Liver (tissue), 9 donors: ENCODE data around the gene ZNF418. TPM values are rescaled to one million over a fixed set of nuclear protein-coding genes. Genes with fewer than 3 reads are reported as not detected.
A peak's percentile ranks its signal among the peaks of the same experiment; 100 is the strongest.
"Not testable (repeated sequence)": the region's sequence is repeated elsewhere in the genome, so short reads cannot be mapped to it uniquely, and the experiment has no call there.

Experiments used
- DNase-seq: peaks from one replicate; pipeline ENCODE4 v3.0.0-alpha.2; 2017; ENCODE audit warnings: low spot score
- H3K27ac ChIP-seq, 2 donors: one replicate each; pipeline ENCODE4 v1.7.0; 2013; ENCODE audit warnings: inconsistent platforms in 2 of 2, low read length in 2 of 2, control low read depth in 1 of 2, low read depth in 1 of 2, mild to moderate bottlenecking in 1 of 2
- H3K27me3 ChIP-seq, 4 donors: one replicate each; pipeline versions ENCODE4 v1.6.1 to v1.7.0; 2013; ENCODE audit warnings: low read length in 3 of 4, inconsistent platforms in 1 of 4, mild to moderate bottlenecking in 1 of 4, moderate library complexity in 1 of 4; ENCODE audit not compliant: control insufficient read depth in 4 of 4, insufficient read depth in 4 of 4
- H3K36me3 ChIP-seq, 4 donors: one replicate each; pipeline versions ENCODE4 v1.6.1 to v1.7.0; 2013; ENCODE audit warnings: low read length in 3 of 4, mild to moderate bottlenecking in 3 of 4, low read depth in 1 of 4, moderate library complexity in 1 of 4; ENCODE audit not compliant: control insufficient read depth in 4 of 4, insufficient read depth in 3 of 4
- H3K4me1 ChIP-seq, 4 donors: one replicate each; pipeline versions ENCODE4 v1.6.1 to v1.7.0; 2013; ENCODE audit warnings: low read length in 3 of 4, mild to moderate bottlenecking in 3 of 4, moderate library complexity in 1 of 4; ENCODE audit not compliant: control insufficient read depth in 4 of 4, insufficient read depth in 4 of 4
- H3K4me3 ChIP-seq, 3 donors: one replicate each; pipeline versions ENCODE4 v1.6.1 to v1.7.0; 2013; ENCODE audit warnings: low read length in 3 of 3, control low read depth in 1 of 3, low read depth in 1 of 3, mild to moderate bottlenecking in 1 of 3
- H3K9ac ChIP-seq, 2 donors: one replicate each; pipeline ENCODE4 v1.7.0; 2013; ENCODE audit warnings: low read length in 2 of 2, mild to moderate bottlenecking in 2 of 2, moderate library complexity in 2 of 2, control low read depth in 1 of 2, low read depth in 1 of 2
- H3K9me3 ChIP-seq, 4 donors: one replicate each; pipeline versions ENCODE4 v1.6.1 to v1.7.0; 2013; ENCODE audit warnings: low read length in 3 of 4; ENCODE audit not compliant: control insufficient read depth in 4 of 4
- EGR1 ChIP-seq, 2 donors: IDR thresholded peaks; 2 replicates each; pipeline ENCODE4 v1.6.1; 2016 to 2018; ENCODE audit warnings: antibody characterized with exemption in 2 of 2, low read depth in 2 of 2
- FOXA1 ChIP-seq: IDR thresholded peaks from 2 replicates; pipeline ENCODE4 v1.6.1; 2016; ENCODE audit warnings: antibody characterized with exemption
- FOXA2 ChIP-seq: IDR thresholded peaks from 2 replicates; pipeline ENCODE4 v1.6.1; 2016; ENCODE audit warnings: antibody characterized with exemption
- GABPA ChIP-seq, 2 donors: IDR thresholded peaks in 1 of 2; conservative IDR thresholded peaks in 1 of 2; 2 replicates each; pipeline ENCODE4 v1.6.1; 2016; ENCODE audit warnings: antibody characterized with exemption in 2 of 2, mild to moderate bottlenecking in 1 of 2, moderate library complexity in 1 of 2
- HNF4A ChIP-seq, 2 donors: conservative IDR thresholded peaks; 2 replicates each; pipeline ENCODE4 v1.6.1; 2016; ENCODE audit warnings: antibody characterized with exemption in 2 of 2, mild to moderate bottlenecking in 2 of 2
- HNF4G ChIP-seq: IDR thresholded peaks from 2 replicates; pipeline ENCODE4 v1.6.1; 2016; ENCODE audit warnings: antibody characterized with exemption
- JUND ChIP-seq, 2 donors: IDR thresholded peaks; 2 replicates each; pipeline ENCODE4 v1.6.1; 2016; ENCODE audit warnings: antibody characterized with exemption in 2 of 2
- NR2F2 ChIP-seq: IDR thresholded peaks from 2 replicates; pipeline ENCODE4 v1.6.1; 2016; ENCODE audit warnings: antibody characterized with exemption
- RAD21 ChIP-seq, 2 donors: IDR thresholded peaks; 2 replicates each; pipeline ENCODE4 v1.6.1; 2016; ENCODE audit warnings: antibody characterized with exemption in 2 of 2, mild to moderate bottlenecking in 2 of 2
- RXRA ChIP-seq, 2 donors: IDR thresholded peaks; 2 replicates each; pipeline ENCODE4 v1.6.1; 2017 to 2018; ENCODE audit warnings: antibody characterized with exemption in 2 of 2, mild to moderate bottlenecking in 1 of 2
- SP1 ChIP-seq: IDR thresholded peaks from 2 replicates; pipeline ENCODE4 v1.6.1; 2018; ENCODE audit warnings: antibody characterized with exemption, mild to moderate bottlenecking
- TAF1 ChIP-seq: conservative IDR thresholded peaks from 2 replicates; pipeline ENCODE4 v1.6.1; 2016; ENCODE audit warnings: antibody characterized with exemption, mild to moderate bottlenecking
- YY1 ChIP-seq: IDR thresholded peaks from 2 replicates; pipeline ENCODE4 v1.6.1; 2016; ENCODE audit warnings: antibody characterized with exemption, mild to moderate bottlenecking
- WGBS: extraction: QIAGEN DNeasy Blood & Tissue Kit; methylation state at CpG from one replicate; pipeline ENCODE4 v1.1.7; 2013; 5-methylcytosine and 5-hydroxymethylcytosine counted together
- polyA plus RNA-seq, 2 donors: library from polyadenylated mRNA; stranded (reverse) in 1 of 2; unstranded in 1 of 2; fragments of 200-250 nt in 1 of 2; fragments of >200 nt in 1 of 2; fragmentation: Nextera tagmentation in 1 of 2; extraction: Ambion mirVana in 1 of 2; gene quantifications; one replicate each; pipeline versions ENCODE4 v1.2.1 to v1.2.3, GENCODE V29; 2013 to 2015
- total RNA-seq, 2 donors: library from RNA; depleted of rRNA; stranded (reverse); fragments of >200 nt; gene quantifications; one replicate each; pipeline ENCODE4 v1.2.3, GENCODE V29; 2014
- TF ChIP-seq, protein P1 (sequence below): IDR thresholded peaks from 2 replicates; pipeline ENCODE4 v1.6.1; 2016; ENCODE audit warnings: antibody characterized with exemption
- TF ChIP-seq, protein P2 (sequence below): fragments of 150-350 bp; IDR thresholded peaks from 2 replicates; pipeline ENCODE4 v1.5.1; 2017; ENCODE audit warnings: improper control_type of control experiment, low read depth, low read length; ENCODE audit not compliant: missing input control
- TF ChIP-seq, protein P3 (sequence below): IDR thresholded peaks from 2 replicates; pipeline ENCODE4 v1.6.1; 2016; ENCODE audit warnings: antibody characterized with exemption, mild to moderate bottlenecking
- donor health status: healthy.
- donor health status: healthy.
- donor health status: healthy.
- donor health status: healthy.
- donor health status: healthy.

ZNF418 gene
- total and polyA plus RNA-seq, 4 donors = 0.51 to 3.1 (median 2.0) TPM

DNA sequence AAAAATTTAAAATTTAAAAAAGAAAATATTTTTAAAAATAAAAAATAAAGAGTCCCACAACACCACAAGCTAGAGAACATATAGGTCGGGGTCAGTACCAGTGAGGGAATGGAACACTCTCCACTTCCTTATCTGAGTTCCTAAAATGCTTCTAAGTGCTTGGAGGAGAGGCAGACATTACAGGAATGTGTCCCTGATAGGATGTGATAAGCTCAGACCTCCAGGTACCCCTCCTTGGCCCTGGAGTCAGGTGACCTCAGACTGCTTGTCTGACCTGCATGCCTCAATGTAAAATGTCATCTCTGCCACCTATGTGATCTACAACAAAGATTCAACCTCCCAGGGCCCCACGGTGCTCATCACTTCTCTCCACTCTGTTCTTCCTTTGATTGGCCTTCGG is 49.2 kb downstream of the ZNF418 start:
- TF ChIP-seq GABPA (IDR thresholded peaks at IDR 0.05 in 1 of 2, conservative IDR thresholded peaks at IDR 0.05 in 1 of 2) (no peak), RAD21 (IDR thresholded peaks at IDR 0.05) (no peak), TAF1 (no peak), FOXA2 (no peak), HNF4A (conservative IDR thresholded peaks at IDR 0.05) (no peak), YY1 (no peak), JUND (IDR thresholded peaks at IDR 0.05) (no peak), RXRA (IDR thresholded peaks at IDR 0.05) (no peak), EGR1 (IDR thresholded peaks at IDR 0.05; ENCODE audit: low read depth in 2 of 2) (no peak), SP1 (no peak), HNF4G (no peak)
- TF ChIP-seq, protein P1, sequence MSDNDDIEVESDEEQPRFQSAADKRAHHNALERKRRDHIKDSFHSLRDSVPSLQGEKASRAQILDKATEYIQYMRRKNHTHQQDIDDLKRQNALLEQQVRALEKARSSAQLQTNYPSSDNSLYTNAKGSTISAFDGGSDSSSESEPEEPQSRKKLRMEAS = no peak
- TF ChIP-seq, protein P2, sequence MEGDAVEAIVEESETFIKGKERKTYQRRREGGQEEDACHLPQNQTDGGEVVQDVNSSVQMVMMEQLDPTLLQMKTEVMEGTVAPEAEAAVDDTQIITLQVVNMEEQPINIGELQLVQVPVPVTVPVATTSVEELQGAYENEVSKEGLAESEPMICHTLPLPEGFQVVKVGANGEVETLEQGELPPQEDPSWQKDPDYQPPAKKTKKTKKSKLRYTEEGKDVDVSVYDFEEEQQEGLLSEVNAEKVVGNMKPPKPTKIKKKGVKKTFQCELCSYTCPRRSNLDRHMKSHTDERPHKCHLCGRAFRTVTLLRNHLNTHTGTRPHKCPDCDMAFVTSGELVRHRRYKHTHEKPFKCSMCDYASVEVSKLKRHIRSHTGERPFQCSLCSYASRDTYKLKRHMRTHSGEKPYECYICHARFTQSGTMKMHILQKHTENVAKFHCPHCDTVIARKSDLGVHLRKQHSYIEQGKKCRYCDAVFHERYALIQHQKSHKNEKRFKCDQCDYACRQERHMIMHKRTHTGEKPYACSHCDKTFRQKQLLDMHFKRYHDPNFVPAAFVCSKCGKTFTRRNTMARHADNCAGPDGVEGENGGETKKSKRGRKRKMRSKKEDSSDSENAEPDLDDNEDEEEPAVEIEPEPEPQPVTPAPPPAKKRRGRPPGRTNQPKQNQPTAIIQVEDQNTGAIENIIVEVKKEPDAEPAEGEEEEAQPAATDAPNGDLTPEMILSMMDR = no peak
- Histone ChIP-seq H3K27ac (no peak overlapping the region), H3K4me3 (peak overlapping the region in 1 of 3 donors; percentile 14), H3K9ac (no peak overlapping the region), H3K9me3 (peaks cover 0 to 15% (median 6%) of the 10 kb centered on the region in 4 donors), H3K4me1 (peaks cover 0 to 3% (median 1%) of the 10 kb centered on the region in 4 donors), H3K27me3 (no peaks in the 10 kb centered on the region), H3K36me3 (peaks cover 0 to 6% (median 1%) of the 10 kb centered on the region in 4 donors)
- DNase-seq = no peak
- 88% methylated on average over 3 of the region's 3 CpGs for WGBS

DNA sequence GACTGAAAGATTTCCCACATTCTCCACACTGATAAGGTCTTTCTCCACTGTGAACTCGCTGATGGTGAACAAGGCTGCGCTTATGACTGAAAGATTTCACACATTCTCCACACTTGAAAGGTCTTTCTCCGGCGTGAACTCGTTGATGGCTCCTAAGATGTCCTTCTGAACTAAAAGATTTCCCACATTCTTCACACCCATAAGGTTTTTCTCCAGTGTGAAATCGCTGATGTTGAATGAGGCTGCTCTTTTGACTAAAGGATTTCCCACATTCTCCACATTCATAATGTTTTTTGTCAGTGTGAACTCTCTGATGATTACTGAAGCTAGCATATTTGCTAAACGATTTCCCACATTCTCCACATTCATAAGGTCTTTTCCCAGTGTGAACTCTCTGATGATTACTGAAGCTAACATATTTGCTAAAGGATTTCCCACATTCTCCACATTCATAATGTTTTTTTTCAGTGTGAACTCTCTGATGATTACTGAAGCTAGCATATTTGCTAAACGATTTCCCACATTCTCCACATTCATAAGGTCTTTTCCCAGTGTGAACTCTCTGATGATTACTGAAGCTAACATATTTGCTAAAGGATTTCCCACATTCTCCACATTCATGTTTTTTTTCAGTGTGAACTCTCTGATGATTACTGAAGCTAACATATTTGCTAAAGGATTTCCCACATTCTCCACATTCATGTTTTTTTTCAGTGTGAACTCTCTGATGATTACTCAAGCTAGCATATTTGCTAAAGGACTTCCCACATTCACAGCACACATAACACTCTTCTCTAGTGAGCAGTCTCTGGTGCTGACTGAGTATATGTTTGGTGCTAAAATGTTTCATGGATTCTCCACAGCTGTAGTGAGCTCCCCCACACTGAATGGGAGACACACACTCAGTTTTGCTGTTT is 61.1 kb downstream of the ZNF418 start:
- not testable (repeated sequence) for H3K4me1 ChIP-seq, DNase-seq
- H3K36me3 ChIP-seq = peaks cover 3 to 32% (median 28%) of the 10 kb centered on the region in 4 donors

DNA sequence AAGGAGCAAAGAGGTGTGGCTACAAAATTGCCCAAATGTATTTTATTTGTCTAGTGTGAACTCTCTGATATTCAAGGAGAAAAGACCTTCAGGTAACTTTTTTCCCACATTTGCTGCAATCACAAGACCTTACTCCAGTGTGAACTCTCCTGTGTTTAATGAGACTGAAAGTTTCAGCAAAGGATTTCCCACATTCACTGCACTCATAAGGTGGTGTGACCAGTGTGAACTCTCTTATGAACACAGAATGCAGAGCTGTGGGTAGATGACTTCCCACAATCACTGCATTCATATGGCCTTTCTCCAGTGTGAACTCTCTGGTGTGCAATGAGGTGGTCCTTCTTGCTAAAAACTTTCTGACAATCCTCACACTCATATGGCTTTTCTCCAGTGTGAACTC is 62.8 kb downstream of the ZNF418 start:
- H3K36me3 ChIP-seq = peaks cover 5 to 34% (median 31%) of the 10 kb centered on the region in 4 donors
- H3K4me1 ChIP-seq = no peaks in the 10 kb centered on the region
- no peak for DNase-seq

More for the DNA sequence above, 61.1 kb downstream of the ZNF418 start:
- 98% methylated on average over 8 of the region's 8 CpGs for WGBS
- not testable (repeated sequence) for H3K27ac ChIP-seq, H3K27me3 ChIP-seq, H3K9ac ChIP-seq
- peaks cover 38 to 57% (median 53%) of the 10 kb centered on the region in 4 donors for H3K9me3 ChIP-seq
- H3K4me3 ChIP-seq = peak overlapping the region in 2 of 3 donors; percentile 33 to 49

More for the DNA sequence above, 62.8 kb downstream of the ZNF418 start:
- Histone ChIP-seq H3K9me3 (peaks cover 41 to 60% (median 58%) of the 10 kb centered on the region in 4 donors), H3K4me3 (peak overlapping the region in 2 of 3 donors; percentile 23 to 33), H3K9ac (no peak overlapping the region), H3K27me3 (no peaks in the 10 kb centered on the region), H3K27ac (no peak overlapping the region)
- TF ChIP-seq YY1 (no peak), FOXA1 (no peak), JUND (IDR thresholded peaks at IDR 0.05) (no peak), RXRA (IDR thresholded peaks at IDR 0.05) (no peak), NR2F2 (no peak)
- TF ChIP-seq, protein P3, sequence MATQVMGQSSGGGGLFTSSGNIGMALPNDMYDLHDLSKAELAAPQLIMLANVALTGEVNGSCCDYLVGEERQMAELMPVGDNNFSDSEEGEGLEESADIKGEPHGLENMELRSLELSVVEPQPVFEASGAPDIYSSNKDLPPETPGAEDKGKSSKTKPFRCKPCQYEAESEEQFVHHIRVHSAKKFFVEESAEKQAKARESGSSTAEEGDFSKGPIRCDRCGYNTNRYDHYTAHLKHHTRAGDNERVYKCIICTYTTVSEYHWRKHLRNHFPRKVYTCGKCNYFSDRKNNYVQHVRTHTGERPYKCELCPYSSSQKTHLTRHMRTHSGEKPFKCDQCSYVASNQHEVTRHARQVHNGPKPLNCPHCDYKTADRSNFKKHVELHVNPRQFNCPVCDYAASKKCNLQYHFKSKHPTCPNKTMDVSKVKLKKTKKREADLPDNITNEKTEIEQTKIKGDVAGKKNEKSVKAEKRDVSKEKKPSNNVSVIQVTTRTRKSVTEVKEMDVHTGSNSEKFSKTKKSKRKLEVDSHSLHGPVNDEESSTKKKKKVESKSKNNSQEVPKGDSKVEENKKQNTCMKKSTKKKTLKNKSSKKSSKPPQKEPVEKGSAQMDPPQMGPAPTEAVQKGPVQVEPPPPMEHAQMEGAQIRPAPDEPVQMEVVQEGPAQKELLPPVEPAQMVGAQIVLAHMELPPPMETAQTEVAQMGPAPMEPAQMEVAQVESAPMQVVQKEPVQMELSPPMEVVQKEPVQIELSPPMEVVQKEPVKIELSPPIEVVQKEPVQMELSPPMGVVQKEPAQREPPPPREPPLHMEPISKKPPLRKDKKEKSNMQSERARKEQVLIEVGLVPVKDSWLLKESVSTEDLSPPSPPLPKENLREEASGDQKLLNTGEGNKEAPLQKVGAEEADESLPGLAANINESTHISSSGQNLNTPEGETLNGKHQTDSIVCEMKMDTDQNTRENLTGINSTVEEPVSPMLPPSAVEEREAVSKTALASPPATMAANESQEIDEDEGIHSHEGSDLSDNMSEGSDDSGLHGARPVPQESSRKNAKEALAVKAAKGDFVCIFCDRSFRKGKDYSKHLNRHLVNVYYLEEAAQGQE = no peak
